Testis (tissue), 3 donors: ENCODE measurements around the gene CUTC. TPM values are rescaled to one million over a fixed set of nuclear protein-coding genes. Genes with fewer than 3 reads are reported as not detected.
"Not testable (repeated sequence)": the region's sequence is repeated elsewhere in the genome, so short reads cannot be mapped to it uniquely, and the experiment has no call there.

Source experiments
- DNase-seq: peaks from one replicate; pipeline ENCODE4 v3.0.0-alpha.2; 2019
- H3K27ac ChIP-seq, 2 donors: fragments of 200-600 bp; sonication (generic); one replicate each; pipeline ENCODE4 v1.5.1; 2019
- H3K27me3 ChIP-seq: fragments of 200-600 bp; sonication (generic); one replicate; pipeline ENCODE4 v1.5.1; 2019
- H3K36me3 ChIP-seq: fragments of 200-600 bp; sonication (generic); one replicate; pipeline ENCODE4 v1.5.1; 2017; ENCODE audit warnings: low read depth; ENCODE audit errors: missing control alignments
- H3K4me1 ChIP-seq: fragments of 200-600 bp; sonication (generic); one replicate; pipeline ENCODE4 v1.5.1; 2019
- H3K4me3 ChIP-seq, 2 donors: fragments of 200-600 bp; sonication (generic); one replicate each; pipeline ENCODE4 v1.5.1; 2017 to 2019
- H3K9me3 ChIP-seq: fragments of 200-600 bp; sonication (generic); one replicate; pipeline ENCODE4 v1.5.1; 2017
- CTCF ChIP-seq, 3 experiments: fragments of 450-650 bp in 2 of 3; fragments of 200-600 bp in 1 of 3; sonication (generic) in 1 of 3; IDR thresholded peaks; one replicate each; pipeline ENCODE4 v1.5.1; 2016 to 2019; ENCODE audit warnings: antibody characterized with exemption in 3 of 3, mild to moderate bottlenecking in 2 of 3, moderate library complexity in 1 of 3
- POLR2A ChIP-seq: fragments of 450-650 bp; IDR thresholded peaks from one replicate; pipeline ENCODE4 v1.6.1; 2017; ENCODE audit warnings: antibody characterized with exemption, mild to moderate bottlenecking, moderate library complexity
- WGBS, 2 donors: methylation state at CpG; one replicate each; pipeline ENCODE4 v1.1.5; 2018; 5-methylcytosine and 5-hydroxymethylcytosine counted together
- intact Hi-C: fragments of 100-400 bp; cut with DNase I; formaldehyde crosslinking; loops from one replicate; pipeline ENCODE4 v1.15.1; 2023; ENCODE audit warnings: low total_unique reads
- polyA plus RNA-seq: library from polyadenylated mRNA; stranded (reverse); fragments of 350-450 nt; fragmentation: Illumina TruSeq; extraction: RNeasy Lipid Tissue Mini Kit (QIAGEN cat#74804); gene quantifications from one replicate; pipeline ENCODE4 v1.2.3, GENCODE V29; 2014; ENCODE audit warnings: low read depth, low replicate concordance; ENCODE audit not compliant: insufficient read depth
- total RNA-seq, 2 donors: library from RNA; depleted of rRNA; stranded (reverse); fragments of >200 nt; gene quantifications; one replicate each; pipeline ENCODE4 v1.2.3, GENCODE V29; 2016

The CUTC gene
- total and polyA plus RNA-seq, 3 donors from 2014 or later: 35.7 to 98.5 (median 42.4) TPM

- H3K27ac ChIP-seq: no peak overlapping the region
- 78 to 88% methylated on average over 2 of the region's 2 CpGs for WGBS, 2 donors
- H3K36me3 ChIP-seq: no peaks in the 10 kb centered on the region
- H3K9me3 ChIP-seq: no peaks in the 10 kb centered on the region
- no peak for TF ChIP-seq POLR2A
- no peak for TF ChIP-seq CTCF (IDR thresholded peaks at IDR 0.05)
- H3K27me3 ChIP-seq: no peaks in the 10 kb centered on the region
- H3K4me3 ChIP-seq: no peak overlapping the region
- intact Hi-C loops: no loop called here
- no peak for DNase-seq
- no peaks in the 10 kb centered on the region for H3K4me1 ChIP-seq
These were observed 11.6 kb upstream of the CUTC start for GRCh38 chr10:99720387-99720786.

- no peak overlapping the region for H3K27ac ChIP-seq
- no peaks in the 10 kb centered on the region for H3K27me3 ChIP-seq
- intact Hi-C loops: no loop called here
- H3K36me3 ChIP-seq: no peaks in the 10 kb centered on the region
- DNase-seq: no peak
- TF ChIP-seq POLR2A (no peak), CTCF (IDR thresholded peaks at IDR 0.05) (no peak)
- H3K9me3 ChIP-seq: no peaks in the 10 kb centered on the region
- WGBS, 2 donors: 83 to 88% methylated on average over 1 of the region's 1 CpG
- H3K4me3 ChIP-seq: no peak overlapping the region
- peaks cover 11% of the 10 kb centered on the region for H3K4me1 ChIP-seq
These were observed 2.0 kb upstream of the CUTC start for GRCh38 chr10:99730026-99730425.

GRCh38 chr10:99731306-99732032, 565 bp upstream of the CUTC start:
- no peak for DNase-seq
- peak overlapping the region; percentile 88 to 98 for H3K4me3 ChIP-seq
- WGBS, 2 donors: 4 to 5% methylated on average over 11 to 16 of the region's 16 CpGs
- H3K27me3 ChIP-seq: no peaks in the 10 kb centered on the region
- no peaks in the 10 kb centered on the region for H3K9me3 ChIP-seq
- no peaks in the 10 kb centered on the region for H3K36me3 ChIP-seq
- intact Hi-C loops: no loop called here
- H3K27ac ChIP-seq: peak overlapping the region; percentile 95 to 98
- peaks cover 11% of the 10 kb centered on the region for H3K4me1 ChIP-seq
- TF ChIP-seq CTCF (IDR thresholded peaks at IDR 0.05) (no peak), POLR2A (no peak)

GRCh38 chr10:99733366-99733765, 1.3 kb downstream of the CUTC start:
- TF ChIP-seq POLR2A (no peak), CTCF (IDR thresholded peaks at IDR 0.05) (no peak)
- H3K9me3 ChIP-seq: no peaks in the 10 kb centered on the region
- intact Hi-C loops: no loop called here
- H3K27ac ChIP-seq: no peak overlapping the region
- H3K36me3 ChIP-seq: no peaks in the 10 kb centered on the region
- DNase-seq: no peak
- 56 to 63% methylated on average over 8 of the region's 8 CpGs for WGBS, 2 donors
- H3K27me3 ChIP-seq: no peaks in the 10 kb centered on the region
- H3K4me3 ChIP-seq: peak overlapping the region in 1 of 2 donors; percentile 98
- peaks cover 11% of the 10 kb centered on the region for H3K4me1 ChIP-seq

- H3K27me3 ChIP-seq, intact Hi-C loops, H3K4me3 ChIP-seq, H3K9me3 ChIP-seq, H3K27ac ChIP-seq, DNase-seq, H3K36me3 ChIP-seq: not testable (repeated sequence)
- H3K4me1 ChIP-seq: peaks cover 11% of the 10 kb centered on the region
- 63 to 69% methylated on average over 10 of the region's 10 CpGs for WGBS, 2 donors
These were observed 2.1 kb downstream of the CUTC start for GRCh38 chr10:99734111-99734510.
